Left lung (tissue), 10 donors: ENCODE measurements around the gene PHKA1. TPM values are rescaled to one million over a fixed set of nuclear protein-coding genes. Genes with fewer than 3 reads are reported as not detected.

Source experiments
- ATAC-seq: fragments of 200-7000 bp; cut with Tn5 transposase; one replicate; pipeline ENCODE4 v1.9.1; 2020; ENCODE audit warnings: moderate library complexity
- DNase-seq, 4 donors: peaks; one replicate each; pipeline ENCODE4 v3.0.0-alpha.2; 2013 to 2020
- H3K27ac ChIP-seq, 2 donors: fragments of 200-600 bp; sonication (generic) in 1 of 2; one replicate each; pipeline versions ENCODE4 v1.5.0 to v1.8.0; 2020 to 2021
- H3K27me3 ChIP-seq, 2 donors: fragments of 200-600 bp; sonication (generic) in 1 of 2; one replicate each; pipeline versions ENCODE4 v1.5.0 to v1.8.0; 2020 to 2021
- H3K36me3 ChIP-seq, 2 donors: fragments of 200-600 bp; sonication (generic) in 1 of 2; one replicate each; pipeline versions ENCODE4 v1.5.0 to v1.8.0; 2020 to 2021
- H3K4me1 ChIP-seq, 2 donors: fragments of 200-600 bp; one replicate each; pipeline ENCODE4 v1.8.0; 2021
- H3K4me3 ChIP-seq, 2 donors: fragments of 200-600 bp; sonication (generic) in 1 of 2; one replicate each; pipeline versions ENCODE4 v1.5.0 to v1.8.0; 2020 to 2021; ENCODE audit warnings: mild to moderate bottlenecking in 1 of 2
- H3K9me3 ChIP-seq, 2 donors: fragments of 200-600 bp; sonication (generic) in 1 of 2; one replicate each; pipeline versions ENCODE4 v1.5.0 to v1.8.0; 2020 to 2021
- intact Hi-C, 2 donors: fragments of 100-400 bp; cut with DNase I; formaldehyde crosslinking; loops; one replicate each; pipeline versions ENCODE4 v1.11.2 to v1.14.2; 2022
- polyA plus RNA-seq, 6 donors: library from polyadenylated mRNA; unstranded; fragments of 120-200 nt; gene quantifications; one replicate each; pipeline ENCODE4 v1.2.1, GENCODE V29; 2013; ENCODE audit not compliant: insufficient read length in 6 of 6
- total RNA-seq, 2 donors: library from RNA; stranded (reverse); fragmentation: NEBNext Ultra II Directional; extraction: Animal tissue kit (Norgen Biotek cat#: 25700); gene quantifications; one replicate each; pipeline ENCODE4 v1.2.1, GENCODE V29; 2021
- TF ChIP-seq, protein P1 (sequence below), 2 donors: fragments of 200-600 bp; sonication (generic) in 1 of 2; IDR thresholded peaks; one replicate each; pipeline versions ENCODE4 v1.5.0 to v1.8.0; 2021; ENCODE audit warnings: antibody characterized with exemption in 2 of 2
- donor health status: DM: no; HTN: yes; CAD: no.
- donor health status: DM: no; HTN: no; CAD: no.

Gene PHKA1
- total and polyA plus RNA-seq, 8 donors = 2.8 to 5.0 (median 4.5) TPM

DNA sequence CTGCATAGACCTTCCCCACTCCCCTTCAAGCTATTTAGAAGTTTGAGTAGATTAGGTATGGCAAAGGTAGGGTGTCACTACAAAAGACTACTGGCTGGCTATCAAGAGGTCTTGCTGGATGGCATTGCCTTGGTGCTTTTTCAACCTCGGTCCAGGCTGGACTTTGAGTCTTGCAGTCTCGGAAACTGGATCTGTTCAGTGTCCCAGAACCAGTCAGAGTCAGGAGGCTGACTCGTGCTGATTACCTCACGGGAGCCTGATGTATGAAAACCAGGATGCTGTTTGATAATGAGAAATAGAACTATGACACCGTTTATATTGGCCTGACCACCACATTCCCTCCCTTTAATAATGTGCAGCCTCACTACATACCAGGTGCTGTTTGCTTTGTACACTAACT, 2.7 kb upstream of the PHKA1 start:
- Histone ChIP-seq H3K4me1 (no peaks in the 10 kb centered on the region), H3K27ac (no peak overlapping the region), H3K36me3 (no peaks in the 10 kb centered on the region), H3K4me3 (no peak overlapping the region), H3K9me3 (no peaks in the 10 kb centered on the region), H3K27me3 (no peaks in the 10 kb centered on the region)
- no peak for DNase-seq
- intact Hi-C loops = no loop called here
- TF ChIP-seq, protein P1, sequence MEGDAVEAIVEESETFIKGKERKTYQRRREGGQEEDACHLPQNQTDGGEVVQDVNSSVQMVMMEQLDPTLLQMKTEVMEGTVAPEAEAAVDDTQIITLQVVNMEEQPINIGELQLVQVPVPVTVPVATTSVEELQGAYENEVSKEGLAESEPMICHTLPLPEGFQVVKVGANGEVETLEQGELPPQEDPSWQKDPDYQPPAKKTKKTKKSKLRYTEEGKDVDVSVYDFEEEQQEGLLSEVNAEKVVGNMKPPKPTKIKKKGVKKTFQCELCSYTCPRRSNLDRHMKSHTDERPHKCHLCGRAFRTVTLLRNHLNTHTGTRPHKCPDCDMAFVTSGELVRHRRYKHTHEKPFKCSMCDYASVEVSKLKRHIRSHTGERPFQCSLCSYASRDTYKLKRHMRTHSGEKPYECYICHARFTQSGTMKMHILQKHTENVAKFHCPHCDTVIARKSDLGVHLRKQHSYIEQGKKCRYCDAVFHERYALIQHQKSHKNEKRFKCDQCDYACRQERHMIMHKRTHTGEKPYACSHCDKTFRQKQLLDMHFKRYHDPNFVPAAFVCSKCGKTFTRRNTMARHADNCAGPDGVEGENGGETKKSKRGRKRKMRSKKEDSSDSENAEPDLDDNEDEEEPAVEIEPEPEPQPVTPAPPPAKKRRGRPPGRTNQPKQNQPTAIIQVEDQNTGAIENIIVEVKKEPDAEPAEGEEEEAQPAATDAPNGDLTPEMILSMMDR (IDR thresholded peaks at IDR 0.05) = no peak
- no peak for ATAC-seq

DNA sequence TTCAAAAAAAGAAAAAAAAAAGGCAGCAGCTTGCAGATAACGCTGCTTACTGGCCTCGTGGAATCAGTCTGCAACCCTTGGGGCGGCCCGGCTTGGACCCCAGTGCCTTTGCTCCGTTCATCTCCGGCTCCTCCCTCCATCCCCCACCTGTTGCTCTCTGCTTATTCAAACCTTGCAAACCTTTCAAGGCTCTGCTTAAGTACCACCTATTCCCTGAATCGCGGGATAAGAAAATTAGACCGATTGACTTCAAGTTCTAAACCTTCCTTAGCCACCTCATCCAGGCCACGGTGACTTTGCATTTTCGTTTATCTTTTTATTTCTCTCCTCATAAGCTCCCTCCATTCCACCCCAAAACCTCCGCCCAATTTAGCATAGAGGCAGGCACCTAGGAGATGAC, 1.4 kb upstream of the PHKA1 start:
- ATAC-seq (no peak), DNase-seq (no peak)
- Histone ChIP-seq H3K9me3 (no peaks in the 10 kb centered on the region), H3K27ac (no peak overlapping the region), H3K27me3 (no peaks in the 10 kb centered on the region), H3K36me3 (no peaks in the 10 kb centered on the region), H3K4me3 (no peak overlapping the region), H3K4me1 (no peaks in the 10 kb centered on the region)
- intact Hi-C loops = no loop called here
- TF ChIP-seq, protein P1 (IDR thresholded peaks at IDR 0.05) = no peak

DNA sequence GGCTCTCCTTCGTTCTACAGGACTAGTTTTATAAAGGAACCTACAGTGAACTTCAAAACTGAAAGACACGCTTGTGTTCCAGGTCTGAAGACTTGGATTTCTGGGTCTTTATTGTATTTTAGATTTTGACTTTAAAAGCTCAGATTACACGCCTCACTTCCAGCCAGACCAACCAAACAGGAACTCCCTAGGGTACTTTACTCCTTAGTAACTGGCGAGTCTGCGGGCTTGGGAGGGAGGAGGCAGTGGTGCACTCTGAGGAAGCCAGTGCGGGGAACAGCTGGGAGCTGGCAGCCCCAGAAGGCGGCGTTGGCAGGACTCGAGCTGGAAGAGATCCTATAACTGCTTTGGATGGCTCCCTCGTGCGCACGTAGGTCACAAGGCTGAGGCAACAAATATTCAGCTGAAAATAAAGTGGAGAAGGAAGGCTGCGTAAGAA, 391 bp upstream of the PHKA1 start:
- Histone ChIP-seq H3K27me3 (no peaks in the 10 kb centered on the region), H3K4me3 (peak overlapping the region; percentile 35 to 45), H3K36me3 (no peaks in the 10 kb centered on the region), H3K9me3 (no peaks in the 10 kb centered on the region), H3K4me1 (no peaks in the 10 kb centered on the region), H3K27ac (peak overlapping the region; percentile 48 to 79)
- DNase-seq (peak; percentile 31 to 76 (median 58)), ATAC-seq (peak; percentile 87)
- TF ChIP-seq, protein P1 (IDR thresholded peaks at IDR 0.05) = no peak
- intact Hi-C loops = no loop called here

DNA sequence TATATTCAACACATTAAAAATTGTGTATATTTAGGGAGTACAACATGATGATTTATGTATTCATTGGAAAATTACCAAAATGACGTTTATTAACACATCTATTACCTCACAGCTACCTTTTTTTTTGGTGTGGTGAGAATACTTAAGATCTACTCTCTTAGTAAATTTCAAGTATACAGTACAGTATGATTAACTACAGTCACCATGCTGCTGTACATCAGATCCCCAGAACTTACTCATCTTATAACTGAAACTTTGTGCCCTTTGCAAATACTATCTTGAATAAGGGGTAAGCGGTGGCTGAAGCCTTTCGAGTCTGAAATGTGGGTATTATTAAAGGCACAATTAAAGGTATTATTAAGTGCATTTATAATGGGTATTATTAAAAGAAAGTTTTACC, 976 bp downstream of the PHKA1 start:
- intact Hi-C loops = no loop called here
- Histone ChIP-seq H3K27ac (no peak overlapping the region), H3K4me1 (no peaks in the 10 kb centered on the region), H3K36me3 (no peaks in the 10 kb centered on the region), H3K27me3 (no peaks in the 10 kb centered on the region), H3K4me3 (no peak overlapping the region), H3K9me3 (no peaks in the 10 kb centered on the region)
- DNase-seq (no peak), ATAC-seq (no peak)
- TF ChIP-seq, protein P1 (IDR thresholded peaks at IDR 0.05) = no peak

DNA sequence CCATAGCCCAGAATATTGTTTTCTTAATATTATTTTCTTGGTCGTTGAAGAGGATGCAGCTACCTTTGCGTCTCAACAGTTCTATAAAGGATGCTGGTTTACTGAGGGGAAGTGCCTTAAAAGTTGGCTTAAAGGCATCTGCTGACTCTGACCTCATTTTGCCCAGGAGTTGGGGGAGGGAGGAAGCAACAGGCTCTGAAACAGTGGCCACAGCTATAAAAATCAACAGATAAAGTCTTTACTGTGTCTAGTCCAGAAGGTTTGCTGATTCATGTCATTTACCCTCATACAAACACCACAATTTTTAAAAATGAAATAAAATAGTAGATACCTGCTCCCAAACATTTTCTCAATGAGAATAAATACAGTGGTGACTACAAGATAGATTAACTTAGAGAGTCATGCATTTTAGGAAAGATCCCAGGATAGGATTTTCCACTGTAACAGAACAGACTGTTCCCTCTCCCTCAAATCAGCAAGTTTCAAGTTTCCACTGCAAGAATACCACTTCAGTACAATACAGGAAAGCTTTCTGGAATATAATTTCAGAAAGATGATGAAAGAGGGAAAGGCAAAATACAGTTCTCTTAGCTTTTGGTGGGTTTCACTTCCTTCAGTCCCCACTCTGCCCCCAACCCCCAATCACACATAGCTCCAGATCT, 1.9 kb downstream of the PHKA1 start:
- H3K27ac ChIP-seq = no peak overlapping the region
- TF ChIP-seq, protein P1 (IDR thresholded peaks at IDR 0.05) = no peak
- H3K36me3 ChIP-seq = no peaks in the 10 kb centered on the region
- DNase-seq (no peak), ATAC-seq (no peak)
- intact Hi-C loops = no loop called here
- no peaks in the 10 kb centered on the region for H3K27me3 ChIP-seq
- H3K9me3 ChIP-seq = no peaks in the 10 kb centered on the region
- H3K4me3 ChIP-seq = no peak overlapping the region
- no peaks in the 10 kb centered on the region for H3K4me1 ChIP-seq
